ENCODE results near the gene CLEC10A.
"Not testable (repeated sequence)": the region's sequence is repeated elsewhere in the genome, so short reads cannot be mapped to it uniquely, and the experiment has no call there.

CLEC10A gene

GRCh38 chr17:7060165-7060891 is 19.7 kb downstream of the CLEC10A start:
- DNase-seq (ENCODE audit: extremely low read depth, insufficient read length): no peak
- Histone ChIP-seq H3K4me3 (replicated peaks; ENCODE audit: low read depth, low read length) (no peak overlapping the region), H3K27me3 (replicated peaks; ENCODE audit: control insufficient read depth, insufficient read depth, low read length) (no peaks in the 10 kb centered on the region; the same call in 1 of the 2 replicates), H3K36me3 (ENCODE audit: control insufficient read depth, insufficient read depth, low read length) (no peaks in the 10 kb centered on the region)
- no peak for TF ChIP-seq CTCF (IDR thresholded peaks at IDR 0.05; ENCODE audit: insufficient read depth, low read length, poor library complexity, severe bottlenecking)

- TF ChIP-seq CTCF (IDR thresholded peaks at IDR 0.05; ENCODE audit: insufficient read depth, low read length, poor library complexity, severe bottlenecking): no peak
- Histone ChIP-seq H3K27me3 (replicated peaks; ENCODE audit: control insufficient read depth, insufficient read depth, low read length) (no peaks in the 10 kb centered on the region; the same call in 1 of the 2 replicates), H3K4me3 (replicated peaks; ENCODE audit: low read depth, low read length) (no peak overlapping the region), H3K36me3 (ENCODE audit: control insufficient read depth, insufficient read depth, low read length) (no peaks in the 10 kb centered on the region)
- no peak for DNase-seq (ENCODE audit: extremely low read depth, insufficient read length)
These were observed 21.1 kb downstream of the CLEC10A start for GRCh38 chr17:7058831-7059447.

GRCh38 chr17:7056386-7056785 is 23.7 kb downstream of the CLEC10A start:
- H3K4me3 ChIP-seq (replicated peaks; ENCODE audit: low read depth, low read length): no peak overlapping the region
- DNase-seq (ENCODE audit: extremely low read depth, insufficient read length): no peak
- H3K27me3 ChIP-seq (replicated peaks; ENCODE audit: control insufficient read depth, insufficient read depth, low read length): no peaks in the 10 kb centered on the region; the same call in 1 of the 2 replicates
- TF ChIP-seq CTCF (IDR thresholded peaks at IDR 0.05; ENCODE audit: insufficient read depth, low read length, poor library complexity, severe bottlenecking): no peak
- H3K36me3 ChIP-seq (ENCODE audit: control insufficient read depth, insufficient read depth, low read length): no peaks in the 10 kb centered on the region

- not testable (repeated sequence) for DNase-seq (ENCODE audit: extremely low read depth, insufficient read length); H3K36me3 ChIP-seq (ENCODE audit: control insufficient read depth, insufficient read depth, low read length); H3K4me3 ChIP-seq (replicated peaks; ENCODE audit: low read depth, low read length); H3K27me3 ChIP-seq (replicated peaks; ENCODE audit: control insufficient read depth, insufficient read depth, low read length)
These were observed 29.5 kb downstream of the CLEC10A start for GRCh38 chr17:7050583-7050982.

- Histone ChIP-seq H3K4me3 (replicated peaks; ENCODE audit: low read depth, low read length) (no peak overlapping the region), H3K36me3 (ENCODE audit: control insufficient read depth, insufficient read depth, low read length) (no peaks in the 10 kb centered on the region), H3K27me3 (replicated peaks; ENCODE audit: control insufficient read depth, insufficient read depth, low read length) (no peaks in the 10 kb centered on the region)
- DNase-seq (ENCODE audit: extremely low read depth, insufficient read length): no peak
- no peak for TF ChIP-seq CTCF (IDR thresholded peaks at IDR 0.05; ENCODE audit: insufficient read depth, low read length, poor library complexity, severe bottlenecking)
These were observed 31.1 kb downstream of the CLEC10A start for GRCh38 chr17:7048968-7049367.

- no peak overlapping the region for H3K4me3 ChIP-seq (replicated peaks; ENCODE audit: low read depth, low read length)
- no peaks in the 10 kb centered on the region; the same call in 1 of the 2 replicates for H3K27me3 ChIP-seq (replicated peaks; ENCODE audit: control insufficient read depth, insufficient read depth, low read length)
- no peak for TF ChIP-seq CTCF (IDR thresholded peaks at IDR 0.05; ENCODE audit: insufficient read depth, low read length, poor library complexity, severe bottlenecking)
- H3K36me3 ChIP-seq (ENCODE audit: control insufficient read depth, insufficient read depth, low read length): no peaks in the 10 kb centered on the region
- DNase-seq (ENCODE audit: extremely low read depth, insufficient read length): no peak
These were observed 32.5 kb downstream of the CLEC10A start for GRCh38 chr17:7047566-7047965.

GRCh38 chr17:7046725-7047397 is 33.2 kb downstream of the CLEC10A start:
- peak; percentile 54 for DNase-seq (ENCODE audit: extremely low read depth, insufficient read length)
- not testable (repeated sequence) for H3K36me3 ChIP-seq (ENCODE audit: control insufficient read depth, insufficient read depth, low read length); H3K27me3 ChIP-seq (replicated peaks; ENCODE audit: control insufficient read depth, insufficient read depth, low read length)
- peak overlapping the region; percentile 49 for H3K4me3 ChIP-seq (replicated peaks; ENCODE audit: low read depth, low read length)
